HepG2 (cell line): Measurements from ENCODE around the gene DCUN1D2.

Experiments
- RNF2 ChIP-seq: fragments of 450-650 bp; conservative IDR thresholded peaks from 2 replicates; pipeline ENCODE4 v1.6.1; 2016; ENCODE audit warnings: low read depth
- SETDB1 ChIP-seq: sonication (generic); formaldehyde crosslinking; IDR thresholded peaks from 2 replicates; pipeline ENCODE4 v1.5.1; 2020; ENCODE audit warnings: missing genetic modification reagents, mild to moderate bottlenecking, borderline replicate concordance

- TF ChIP-seq SETDB1 (no peak), RNF2 (no peak)
Measured at GRCh38 chr13:113460599-113460998, 29.9 kb downstream of the DCUN1D2 start.
